ENCODE measurements around the gene TDRD9.

The TDRD9 gene

GRCh38 chr14:104092931-104093365, 164.7 kb downstream of the TDRD9 start:
- no peak for DNase-seq (ENCODE audit: low read depth)

GRCh38 chr14:104093366-104094055, 165.3 kb downstream of the TDRD9 start:
- DNase-seq (ENCODE audit: low read depth) = no peak

GRCh38 chr14:104094056-104094708, 165.9 kb downstream of the TDRD9 start:
- no peak for DNase-seq (ENCODE audit: low read depth)

GRCh38 chr14:104094709-104095425, 166.6 kb downstream of the TDRD9 start:
- peak; percentile 9 for DNase-seq (ENCODE audit: low read depth)

GRCh38 chr14:104095426-104096310, 167.4 kb downstream of the TDRD9 start:
- no peak for DNase-seq (ENCODE audit: low read depth)

- DNase-seq (ENCODE audit: low read depth) = no peak
Observed at GRCh38 chr14:104096318-104096717, 168.1 kb downstream of the TDRD9 start.

- DNase-seq (ENCODE audit: low read depth) = no peak
Observed at GRCh38 chr14:104096751-104097700, 168.8 kb downstream of the TDRD9 start.

GRCh38 chr14:104098272-104099095, 170.2 kb downstream of the TDRD9 start:
- DNase-seq (ENCODE audit: low read depth) = no peak

- no peak for DNase-seq (ENCODE audit: low read depth)
Observed at GRCh38 chr14:104099096-104100041, 171.1 kb downstream of the TDRD9 start.

- DNase-seq (ENCODE audit: low read depth) = no peak
Observed at GRCh38 chr14:104100171-104101085, 172.2 kb downstream of the TDRD9 start.

- no peak for DNase-seq (ENCODE audit: low read depth)
Observed at GRCh38 chr14:104101086-104101621, 172.9 kb downstream of the TDRD9 start.

- no peak for DNase-seq (ENCODE audit: low read depth)
Observed at GRCh38 chr14:104101651-104102281, 173.5 kb downstream of the TDRD9 start.

All from amniotic epithelial cell (primary cell).